HT-29 (cell line): Measurements from ENCODE around the gene CCM2L. TPM values are rescaled to one million over a fixed set of nuclear protein-coding genes. Genes with fewer than 3 reads are reported as not detected.
"Not testable (repeated sequence)": the region's sequence is repeated elsewhere in the genome, so short reads cannot be mapped to it uniquely, and the experiment has no call there.

Experiments
- DNase-seq: peaks from one replicate; pipeline ENCODE4 v3.0.0-alpha.2; 2015; ENCODE audit warnings: low spot score
- total RNA-seq: library from RNA; depleted of rRNA; stranded (reverse); fragments of >200 nt; shearing (Covaris generic); gene quantifications from 2 replicates; pipeline ENCODE4 v1.2.3, GENCODE V29; 2014

The CCM2L gene
- total RNA-seq, 1 experiment from 2014 or later, result 0.13 TPM

DNA sequence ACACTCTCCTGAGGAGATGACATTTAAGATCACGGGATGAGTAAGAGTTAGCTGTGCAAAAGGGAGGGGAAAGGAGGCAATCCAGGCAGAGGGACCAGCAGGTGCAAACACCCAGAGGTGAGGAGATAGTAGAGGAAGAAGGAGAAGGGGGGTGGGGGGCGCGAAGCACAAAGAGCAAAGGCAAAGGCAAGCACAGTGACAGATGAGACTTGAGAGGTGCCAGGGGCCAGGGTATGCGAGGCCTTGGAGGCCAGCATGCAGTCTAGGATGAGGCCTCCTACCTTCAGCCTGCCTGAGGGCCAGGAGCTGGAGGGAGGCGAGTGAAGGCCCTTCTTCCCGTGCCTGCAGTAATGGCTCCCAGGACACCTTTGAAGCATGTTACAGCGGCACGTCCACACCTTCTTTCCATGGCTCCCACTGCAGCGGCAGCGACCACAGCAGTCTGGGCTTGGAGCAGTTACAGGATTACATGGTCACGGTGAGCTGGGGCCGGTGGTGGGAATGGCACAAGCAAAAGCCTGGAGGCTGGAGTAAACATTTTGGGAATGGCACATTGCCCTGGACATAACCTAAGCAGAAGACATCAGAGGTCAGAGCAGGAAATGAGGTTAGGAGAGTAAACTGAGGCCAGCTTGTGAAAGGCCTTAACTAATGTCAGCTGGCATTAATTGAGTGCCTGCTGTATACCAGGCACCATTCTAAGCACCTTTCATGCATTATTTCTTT, 18.6 kb downstream of the CCM2L start:
- DNase-seq, result no peak

DNA sequence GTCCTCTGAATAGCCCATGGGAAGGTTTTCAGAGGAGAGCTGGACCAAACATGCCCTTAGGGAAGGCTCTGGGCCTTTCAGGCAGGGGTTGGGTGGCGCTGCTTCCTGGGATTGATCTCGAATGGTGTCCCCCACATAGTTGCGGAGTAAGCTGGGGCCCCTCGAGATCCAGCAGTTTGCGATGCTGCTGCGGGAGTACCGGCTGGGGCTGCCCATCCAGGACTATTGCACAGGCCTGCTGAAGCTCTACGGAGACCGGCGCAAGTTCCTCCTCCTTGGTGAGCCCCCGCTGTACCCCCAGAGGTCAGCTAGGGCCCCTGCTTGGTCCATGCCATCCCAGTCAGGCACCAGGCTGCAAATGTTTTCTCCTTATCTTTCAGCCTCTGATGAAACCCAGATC, 19.3 kb downstream of the CCM2L start:
- DNase-seq, result no peak

DNA sequence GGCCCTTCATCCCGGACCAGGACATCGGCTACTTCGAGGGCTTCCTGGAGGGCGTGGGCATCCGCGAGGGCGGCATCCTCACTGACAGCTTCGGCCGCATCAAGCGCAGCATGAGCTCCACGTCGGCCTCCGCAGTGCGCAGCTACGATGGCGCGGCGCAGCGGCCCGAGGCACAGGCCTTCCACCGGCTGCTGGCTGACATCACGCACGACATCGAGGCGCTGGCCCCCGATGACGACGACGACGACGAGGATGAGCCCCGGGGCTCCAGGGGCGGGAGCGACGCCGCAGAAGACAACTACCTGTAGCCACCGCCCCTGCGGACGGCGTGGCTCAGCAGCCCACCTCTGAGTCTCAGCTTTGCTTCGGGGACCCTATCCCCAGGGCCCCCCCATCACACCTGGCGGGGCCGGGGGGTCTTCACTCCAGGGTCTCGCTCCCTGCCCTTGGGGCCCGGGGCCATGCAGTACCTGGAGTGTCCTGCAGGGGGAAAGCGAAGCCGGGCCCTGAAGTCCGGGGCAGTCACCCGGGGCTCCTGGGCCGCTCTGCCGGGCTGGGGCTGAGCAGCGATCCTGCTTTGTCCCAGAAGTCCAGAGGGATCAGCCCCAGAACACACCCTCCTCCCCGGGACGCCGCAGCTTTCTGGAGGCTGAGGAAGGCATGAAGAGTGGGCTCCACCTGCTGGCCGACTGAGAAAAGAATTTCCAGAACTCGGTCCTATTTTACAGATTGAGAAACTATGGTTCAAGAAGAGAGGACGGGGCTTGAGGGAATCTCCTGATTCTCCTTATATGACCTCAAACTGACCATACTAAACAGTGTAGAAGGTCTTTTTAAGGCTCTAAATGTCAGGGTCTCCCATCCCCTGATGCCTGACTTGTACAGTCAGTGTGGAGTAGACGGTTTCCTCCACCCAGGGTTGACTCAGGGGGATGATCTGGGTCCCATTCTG, 21.0 kb downstream of the CCM2L start:
- peak; percentile 92 for DNase-seq

DNA sequence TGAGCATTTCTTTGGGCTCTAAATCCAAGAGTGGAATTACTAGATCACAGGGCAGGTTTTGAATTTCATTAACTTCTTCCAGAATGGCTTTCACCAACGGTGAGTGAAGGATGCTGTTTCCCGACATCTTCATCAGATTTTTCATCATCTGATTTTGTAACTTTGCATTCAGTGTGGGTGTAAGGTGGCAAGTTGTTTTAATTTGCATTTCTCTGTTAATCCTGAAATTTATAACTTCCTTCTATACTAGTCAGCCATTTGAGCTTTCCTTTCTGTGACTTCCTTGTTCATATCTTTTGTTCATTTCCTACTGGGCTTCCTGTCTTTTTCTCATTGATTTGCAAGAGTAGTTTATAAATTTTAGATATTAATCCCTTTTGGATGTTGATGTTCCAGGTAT, 23.1 kb downstream of the CCM2L start:
- no peak for DNase-seq

DNA sequence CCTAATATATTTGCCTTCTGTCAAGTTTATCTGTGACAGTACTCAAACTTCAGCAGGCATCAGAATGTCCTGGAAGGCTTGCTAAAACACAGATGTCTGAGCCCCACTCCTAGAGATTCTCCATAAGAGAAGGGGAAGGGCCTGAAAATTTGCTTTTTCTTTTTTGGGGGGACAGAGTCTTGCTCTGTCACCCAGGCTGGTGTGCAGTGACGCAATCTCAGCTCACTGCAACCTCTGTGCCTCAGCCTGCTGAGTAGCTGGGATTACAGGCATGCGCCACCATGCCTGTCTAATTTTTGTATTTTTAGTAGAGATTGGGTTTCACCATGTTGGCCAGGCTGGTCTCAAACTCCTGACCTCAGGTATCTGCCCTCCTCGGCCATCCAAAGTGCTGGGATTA, 23.5 kb downstream of the CCM2L start:
- not testable (repeated sequence) for DNase-seq

DNA sequence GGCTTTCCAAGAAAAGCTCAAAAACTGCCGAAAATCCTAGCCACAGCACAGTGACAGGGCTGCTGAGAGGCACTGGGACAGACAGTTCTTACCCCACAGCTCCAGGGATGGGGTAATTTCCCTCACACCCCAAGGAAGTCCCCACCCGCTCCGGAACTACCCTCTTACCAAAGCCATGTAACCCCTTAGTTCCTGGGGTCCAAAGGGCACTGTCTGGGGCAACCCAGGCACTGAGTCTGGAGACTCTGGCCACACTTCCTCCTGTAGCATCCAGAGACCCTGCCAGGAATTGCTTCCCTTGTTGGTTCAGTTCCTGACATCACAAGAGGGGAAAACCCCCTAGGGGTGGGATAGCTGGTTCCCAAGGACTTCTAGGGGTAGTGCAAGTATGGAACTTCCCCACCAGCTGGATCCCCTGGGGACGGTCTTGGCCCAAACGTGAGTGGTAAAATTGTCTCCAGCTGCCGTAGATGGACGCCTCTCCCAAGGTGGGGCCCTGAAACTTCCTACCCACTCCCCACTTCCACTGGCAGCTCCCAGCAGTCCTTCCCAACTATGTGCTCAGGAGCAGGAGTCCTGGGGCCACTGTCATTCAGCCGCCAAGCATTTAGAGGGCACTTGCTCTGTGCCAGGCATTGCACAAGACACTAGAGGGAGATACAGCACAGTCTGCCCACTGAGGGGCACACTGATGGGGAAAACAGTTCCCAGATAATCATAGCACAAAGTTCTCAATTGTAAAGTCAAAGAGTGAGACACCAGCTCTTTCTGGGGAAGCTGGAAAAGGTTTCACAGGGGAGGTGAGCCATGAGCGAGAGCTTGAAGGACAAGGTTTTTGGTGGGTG, 24.6 kb downstream of the CCM2L start:
- no peak for DNase-seq

DNA sequence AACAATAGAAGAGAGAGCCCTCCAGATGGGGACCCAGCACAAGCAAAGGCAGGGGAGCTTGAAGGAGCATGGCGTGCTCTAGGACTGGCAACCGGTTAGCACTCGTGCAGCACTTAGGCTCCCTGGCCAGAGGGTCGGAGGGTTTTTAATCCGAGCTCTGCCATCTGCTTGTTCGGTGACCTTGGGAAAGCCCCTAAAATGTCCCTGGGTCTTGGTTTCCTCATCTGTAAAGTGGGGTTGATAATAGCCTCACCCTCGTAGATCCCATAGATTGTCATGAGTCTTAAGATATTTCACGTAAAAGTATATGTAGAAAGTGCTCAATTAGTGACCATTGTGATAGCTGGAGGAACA, 25.2 kb downstream of the CCM2L start:
- no peak for DNase-seq

DNA sequence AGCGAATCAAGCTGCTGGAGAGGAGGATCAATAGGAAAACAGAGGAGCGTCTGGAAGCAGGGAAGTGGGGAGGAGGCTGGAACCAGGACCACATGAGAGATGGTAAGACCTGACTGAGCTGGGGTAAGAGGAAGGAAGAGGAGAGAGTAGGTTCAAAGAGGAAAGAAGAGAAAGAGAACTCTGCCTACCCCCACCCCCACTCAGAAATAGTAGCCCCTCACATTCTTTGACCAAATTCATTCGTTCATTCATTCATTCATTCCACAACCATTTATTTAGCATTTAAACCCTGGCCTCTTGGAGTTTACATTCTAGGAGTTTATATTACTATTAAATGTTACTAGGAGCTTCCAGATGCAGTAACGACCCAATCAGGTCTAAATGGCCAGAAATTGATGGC, 26.0 kb downstream of the CCM2L start:
- DNase-seq, result no peak

DNA sequence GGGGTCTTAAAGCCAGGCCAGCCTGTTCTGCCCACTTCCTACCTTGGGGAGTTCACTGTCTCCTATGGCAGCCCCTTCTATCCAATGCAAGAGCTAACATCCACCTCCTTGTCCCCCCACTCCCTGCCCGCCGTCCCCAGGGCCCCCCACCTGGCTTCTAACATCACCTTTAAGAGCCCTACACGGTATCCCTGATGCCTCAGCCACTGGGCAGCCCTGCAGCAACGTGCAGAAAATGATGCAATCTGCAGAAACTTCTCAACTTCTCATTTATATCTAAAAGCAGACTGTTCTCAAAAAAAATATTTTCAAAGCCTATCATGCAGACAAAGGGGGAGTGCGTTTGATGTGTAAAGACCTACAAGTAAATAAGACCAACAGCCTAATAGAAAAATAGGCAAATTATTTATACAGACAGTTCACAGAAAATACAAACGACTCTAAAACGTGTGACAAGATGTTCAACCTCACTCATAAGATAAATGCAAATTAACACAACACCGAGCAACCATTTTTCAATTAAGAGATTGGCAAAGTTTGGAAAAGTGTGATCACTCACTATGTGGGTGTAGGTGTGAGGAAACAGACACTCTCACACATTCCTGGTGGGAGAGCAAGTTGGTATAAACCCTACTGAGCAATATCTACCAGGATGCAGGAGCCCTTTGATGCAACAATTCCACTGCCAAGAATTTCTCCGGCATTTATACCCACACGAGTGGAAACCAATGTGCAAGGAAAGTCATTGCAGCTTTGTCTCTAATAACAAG, 26.7 kb downstream of the CCM2L start:
- no peak for DNase-seq

DNA sequence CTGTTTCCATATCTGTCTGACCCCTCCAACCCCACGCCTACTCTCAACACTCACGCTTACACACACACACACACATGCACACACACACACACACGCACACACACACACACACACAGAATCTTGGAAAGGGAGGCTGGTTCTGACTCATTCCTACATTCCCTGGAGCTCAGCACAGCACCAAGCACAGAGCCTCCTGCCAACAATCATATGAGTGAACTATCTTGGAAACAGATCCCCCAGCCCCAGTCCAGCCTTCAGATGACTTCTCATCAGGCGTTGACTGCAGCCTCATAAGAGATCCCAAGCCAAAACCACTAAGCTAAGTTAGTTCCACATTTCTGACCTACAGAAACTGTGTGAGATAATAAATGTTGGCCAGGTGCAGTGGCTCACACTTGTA, 27.7 kb downstream of the CCM2L start:
- DNase-seq, result no peak

DNA sequence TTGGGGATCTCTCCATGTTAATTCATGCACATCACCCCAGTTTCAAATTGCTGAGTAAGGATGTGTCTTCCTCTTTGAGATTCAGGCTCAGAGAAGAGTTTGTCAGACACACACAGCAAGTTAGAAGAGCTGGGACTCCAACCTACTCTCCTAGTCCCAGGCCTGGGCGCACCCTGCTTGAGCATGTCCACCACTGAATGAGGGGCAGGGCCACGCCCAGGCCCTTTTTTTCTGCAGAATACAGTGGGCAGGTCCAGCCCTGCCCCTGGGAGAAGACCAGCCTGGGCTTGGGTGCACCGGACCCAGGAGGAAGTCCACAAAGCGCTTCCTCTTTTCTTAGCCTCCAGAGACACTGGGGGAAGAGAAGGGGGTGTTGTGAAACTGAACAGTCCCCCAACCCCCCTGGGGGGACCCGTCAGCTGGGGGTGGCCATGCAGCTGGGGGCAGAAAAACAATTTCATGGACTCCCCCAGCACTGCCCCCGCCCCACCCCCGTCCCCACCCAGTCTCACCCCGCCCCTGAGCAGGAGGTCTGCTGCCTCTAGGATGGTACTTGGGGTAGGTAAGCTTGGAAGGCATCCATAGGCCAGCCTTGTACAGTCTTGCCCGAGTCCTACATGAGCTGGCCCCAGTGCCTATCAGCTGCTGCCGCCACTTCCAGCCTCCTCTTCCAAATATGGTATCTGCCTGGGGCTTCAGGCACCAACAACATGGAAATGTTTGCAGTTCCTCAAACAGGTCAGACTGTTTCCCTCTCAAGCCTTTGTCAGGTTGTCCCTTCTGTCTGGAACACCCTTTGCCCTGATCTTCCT, 30.1 kb downstream of the CCM2L start:
- DNase-seq, result no peak

DNA sequence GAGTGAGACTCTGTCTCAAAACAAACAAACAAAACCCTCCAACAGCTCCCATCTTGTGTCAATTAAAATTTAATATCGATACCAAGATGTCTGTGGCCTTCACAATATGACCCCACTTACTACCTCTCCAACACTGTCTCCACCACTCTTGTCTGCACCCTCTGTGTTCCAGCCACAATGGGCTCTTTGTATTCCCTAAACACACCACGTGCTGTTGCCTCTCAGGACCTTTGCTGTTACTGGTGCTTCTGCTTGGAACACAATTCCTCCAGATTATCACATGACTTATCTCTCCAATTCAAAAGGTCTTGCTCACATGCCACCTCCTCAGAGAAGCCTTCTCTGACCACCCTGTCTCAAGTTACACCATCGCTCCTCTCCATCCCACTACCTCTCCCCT, 35.8 kb downstream of the CCM2L start:
- DNase-seq, result no peak

DNA sequence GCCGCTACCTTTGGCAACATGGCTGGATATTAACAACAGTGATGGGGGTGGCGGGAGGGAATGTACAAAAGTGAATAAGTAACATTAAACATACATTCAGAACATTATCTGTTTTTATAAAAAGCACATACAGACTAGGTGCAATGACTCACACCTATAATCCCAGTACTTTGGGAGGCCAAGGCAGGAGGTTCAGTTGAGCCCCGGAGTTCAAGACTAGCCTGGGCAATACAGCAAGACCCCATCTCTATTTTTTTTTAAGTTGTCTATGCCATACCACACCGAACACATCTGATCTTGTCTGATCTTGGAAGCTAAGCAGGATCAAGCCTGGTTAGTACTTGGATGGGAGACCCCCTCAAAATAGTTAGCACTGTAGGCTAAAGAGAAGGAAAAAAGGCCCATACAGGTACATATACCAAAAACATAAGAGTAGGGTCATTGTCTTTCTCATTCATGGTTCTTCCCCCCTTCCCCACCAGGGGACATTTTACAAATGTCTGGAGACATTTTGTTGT, 40.1 kb downstream of the CCM2L start:
- no peak for DNase-seq

DNA sequence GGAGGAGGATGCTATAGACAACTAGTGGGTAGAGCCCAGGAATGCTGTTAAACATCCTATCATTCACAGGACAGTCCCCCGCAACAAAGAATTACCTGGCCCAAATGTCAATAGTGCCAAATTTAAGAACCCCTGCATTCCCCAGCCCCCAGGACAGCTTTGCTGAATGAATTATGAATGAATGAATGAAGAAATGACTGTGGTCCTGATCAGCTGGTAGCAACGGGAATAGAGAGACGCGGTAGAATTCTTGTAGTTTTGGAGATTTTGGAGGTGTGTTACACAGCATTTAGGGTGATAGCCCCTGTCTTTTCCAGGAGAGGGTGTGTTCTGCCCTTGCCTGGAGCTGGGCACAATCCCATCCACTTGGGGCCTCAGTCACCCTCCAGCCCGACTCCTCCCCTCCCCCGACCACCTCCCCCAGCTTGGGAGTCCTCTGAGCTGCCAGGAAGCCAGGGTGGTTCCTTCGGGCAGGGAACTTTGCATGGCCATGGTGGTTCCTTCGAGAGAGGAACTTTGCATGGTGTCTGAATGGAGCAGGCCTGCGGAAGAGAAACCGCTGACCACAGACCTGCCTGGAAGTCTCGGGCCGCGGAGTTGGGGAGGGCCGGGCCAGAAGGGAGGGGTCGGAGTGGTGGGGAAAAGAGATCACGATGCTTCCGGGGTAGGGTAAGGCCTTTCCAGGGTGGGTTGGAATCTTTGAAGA, 40.8 kb downstream of the CCM2L start:
- no peak for DNase-seq

DNA sequence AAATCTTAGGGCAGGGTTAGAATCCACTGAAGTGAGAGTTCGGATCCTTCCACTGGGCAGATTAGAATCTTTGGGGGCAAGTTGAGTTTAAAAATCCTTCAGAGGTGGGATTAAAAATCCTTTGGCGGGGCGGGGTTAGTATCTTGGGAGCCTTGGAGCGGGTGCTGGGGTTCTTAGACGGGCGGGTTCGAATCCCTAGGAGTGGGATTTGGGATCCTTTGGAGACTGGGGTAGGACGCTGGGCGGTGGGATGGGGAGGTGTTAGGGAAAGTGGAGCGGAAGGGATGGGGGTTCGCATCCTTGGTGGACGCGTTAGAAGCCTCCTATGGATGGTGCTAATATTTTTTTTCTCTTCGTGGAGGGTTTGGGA, 41.5 kb downstream of the CCM2L start:
- DNase-seq, result no peak

DNA sequence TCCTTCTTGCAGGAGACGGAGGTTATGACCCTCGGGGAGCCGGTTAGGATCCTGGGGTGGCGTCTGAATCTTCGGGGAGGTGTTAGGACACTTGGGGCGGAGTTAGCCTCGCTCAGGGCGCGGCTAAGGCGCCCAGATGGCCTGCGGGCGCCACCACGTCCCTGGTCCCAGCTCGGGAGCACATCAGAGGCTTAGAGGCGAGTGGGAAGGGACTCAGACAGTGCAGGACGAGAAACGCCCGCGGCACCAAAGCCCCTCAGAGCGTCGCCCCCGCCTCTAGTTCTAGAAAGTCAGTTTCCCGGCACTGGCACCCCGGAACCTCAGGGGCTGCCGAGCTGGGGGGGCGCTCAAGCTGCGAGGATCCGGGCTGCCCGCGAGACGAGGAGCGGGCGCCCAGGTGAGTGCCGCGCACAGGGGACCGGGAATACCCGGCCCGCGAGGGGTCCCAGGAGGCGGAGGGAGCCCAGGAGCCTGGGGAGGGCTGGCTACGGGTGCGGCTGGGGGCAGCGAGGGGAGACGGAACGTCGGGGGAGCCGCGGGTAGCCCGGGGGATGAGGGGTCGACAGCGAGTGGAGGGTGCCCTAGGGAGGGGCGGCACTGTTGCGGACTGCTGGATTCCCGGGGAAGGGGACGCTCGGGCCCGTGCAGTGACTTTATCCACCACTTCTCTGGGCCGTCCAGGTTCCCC, 42.0 kb downstream of the CCM2L start, which contains the start of gene HCK:
Gene HCK (plus strand): TSS at position 153 of the 688 bp plus-strand sequence.
- DNase-seq, result no peak

DNA sequence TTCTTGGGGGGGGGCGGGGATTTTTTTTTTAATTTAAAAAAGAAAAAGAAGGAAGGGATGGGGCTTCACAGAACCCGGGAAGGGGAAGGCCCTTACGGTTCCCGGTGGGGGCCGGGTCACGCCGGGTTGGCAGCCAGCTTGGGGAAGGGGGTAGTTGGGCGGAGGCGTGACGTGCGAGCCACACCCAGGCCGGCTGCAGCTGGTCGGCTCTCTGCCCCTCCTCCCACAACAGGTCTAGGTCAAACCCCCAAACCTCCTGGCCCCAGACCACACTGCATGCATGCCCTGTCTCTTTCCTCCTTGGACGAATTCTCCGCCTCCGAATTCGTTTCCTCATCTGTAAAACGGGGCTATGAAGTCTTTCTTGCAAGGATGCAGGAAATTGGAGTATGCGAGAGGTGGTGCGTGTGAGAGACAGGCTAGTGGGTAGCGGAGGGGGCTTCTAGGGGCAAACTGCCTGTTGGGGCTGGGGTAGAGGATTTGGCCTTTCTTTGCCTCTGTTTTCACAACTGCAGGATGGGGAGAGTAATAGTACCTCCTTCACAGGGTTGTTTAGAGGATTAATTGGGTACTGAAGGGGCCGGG, 42.6 kb downstream of the CCM2L start:
- no peak for DNase-seq

DNA sequence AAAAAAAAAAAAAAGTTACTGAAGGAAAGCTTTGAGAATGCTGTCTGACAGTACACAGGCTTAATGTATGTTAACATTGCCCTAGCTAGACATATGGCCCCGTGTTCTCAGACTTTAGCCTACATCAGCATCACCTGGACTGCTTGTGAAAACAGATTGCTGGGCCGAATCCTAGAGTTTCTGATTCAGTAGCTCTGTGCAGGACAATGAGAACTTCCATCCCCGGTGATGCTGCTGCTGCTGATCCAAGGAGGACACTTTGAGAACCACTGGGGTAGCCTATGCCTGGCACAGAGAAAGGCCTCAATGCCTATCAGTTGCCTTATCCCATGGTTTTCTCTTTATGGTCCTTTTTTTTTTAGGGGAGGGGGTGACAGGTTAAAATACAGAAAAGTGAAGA, 43.4 kb downstream of the CCM2L start:
- DNase-seq, result no peak
